GM18499 (cell line): ENCODE measurements around the gene LRTM2.
"Not testable (repeated sequence)": the region's sequence is repeated elsewhere in the genome, so short reads cannot be mapped to it uniquely, and the experiment has no call there.

Experiments used
- ATAC-seq: cut with Tn5 transposase; IDR thresholded peaks from one replicate; pipeline ENCODE4 v1.9.1; 2021; ENCODE audit warnings: moderate number of reproducible peaks; ENCODE audit not compliant: insufficient read depth, unreplicated experiment

LRTM2 gene

DNA sequence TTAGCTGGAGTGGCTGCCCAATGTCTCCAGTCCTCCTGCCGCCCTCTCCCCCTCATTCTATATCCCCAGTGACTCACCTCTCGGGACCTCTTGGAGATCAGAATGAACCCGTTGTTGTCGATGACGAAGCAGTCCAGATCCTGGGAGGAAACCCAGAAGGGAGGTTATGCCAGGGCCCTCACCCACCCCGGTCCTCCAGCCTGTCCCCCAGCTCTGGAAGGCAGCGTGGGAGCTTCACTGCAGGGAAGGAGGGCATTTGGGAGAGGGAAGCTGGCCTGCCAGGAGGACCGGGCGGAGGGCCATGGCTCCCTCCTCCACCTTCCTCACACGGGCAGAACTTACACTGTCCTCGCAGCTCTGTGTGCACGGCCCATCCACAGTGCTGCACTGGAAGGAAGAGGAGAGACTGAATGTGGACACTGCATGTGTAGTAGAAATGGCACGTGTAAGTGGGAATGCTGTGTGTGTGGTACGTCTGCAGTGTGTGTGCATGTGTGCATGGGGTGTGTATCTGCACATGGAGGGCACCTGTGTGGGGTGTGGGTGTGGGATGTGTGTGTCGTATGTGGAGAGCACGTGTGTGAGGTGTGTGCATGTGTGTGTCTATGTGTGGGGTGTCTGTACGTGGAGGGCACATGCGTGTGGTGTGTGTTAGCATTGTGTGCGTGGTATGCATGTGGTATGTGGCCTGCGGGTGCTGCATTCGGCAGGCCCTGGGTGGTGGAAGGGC lies 10.0 kb upstream of the LRTM2 start:
- no peak for ATAC-seq

DNA sequence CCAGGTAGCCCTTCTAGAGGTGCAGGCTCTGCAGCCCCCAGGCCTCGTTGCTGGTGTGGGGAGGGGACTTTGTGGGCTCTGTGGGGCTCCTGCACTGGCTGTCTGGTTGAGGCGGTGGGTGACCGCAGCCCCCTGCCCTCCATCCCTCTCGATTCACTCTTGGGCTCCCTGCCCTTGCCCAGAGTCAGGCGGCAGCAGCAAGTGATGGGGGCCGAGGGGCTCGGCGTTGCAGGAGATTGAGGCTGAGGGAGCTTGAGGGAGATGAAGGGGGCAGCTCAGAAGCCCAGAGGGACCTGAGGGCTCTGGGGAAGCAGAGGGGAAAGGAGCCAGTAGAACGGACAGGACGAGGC lies 9.5 kb upstream of the LRTM2 start:
- ATAC-seq, result no peak

- no peak for ATAC-seq
These were observed 9.0 kb upstream of the LRTM2 start for GRCh38 chr12:1811281-1811947.

- ATAC-seq, result no peak
These were observed 8.4 kb upstream of the LRTM2 start for GRCh38 chr12:1811948-1812291.

GRCh38 chr12:1812650-1813302 lies 7.6 kb upstream of the LRTM2 start:
- no peak for ATAC-seq

DNA sequence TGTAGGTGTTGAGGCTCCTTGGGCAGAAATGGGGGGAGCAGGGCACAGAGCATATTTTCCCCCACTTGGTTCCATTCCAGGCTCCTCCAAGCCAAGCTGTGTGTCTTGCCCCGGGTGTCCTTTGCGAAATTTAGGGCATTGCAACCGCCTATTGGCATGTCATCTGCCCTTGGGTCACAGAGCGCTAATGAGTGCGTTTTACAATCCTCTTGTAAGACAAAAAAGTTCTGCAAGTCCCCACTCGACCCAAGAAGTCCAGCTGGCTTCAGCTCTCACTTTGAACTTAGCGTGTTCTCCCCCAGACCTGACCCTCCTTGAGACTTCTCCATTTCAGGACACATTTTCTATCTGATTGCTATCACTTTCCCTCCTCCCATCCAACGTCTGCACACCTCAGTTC lies 6.1 kb upstream of the LRTM2 start:
- ATAC-seq, result no peak

DNA sequence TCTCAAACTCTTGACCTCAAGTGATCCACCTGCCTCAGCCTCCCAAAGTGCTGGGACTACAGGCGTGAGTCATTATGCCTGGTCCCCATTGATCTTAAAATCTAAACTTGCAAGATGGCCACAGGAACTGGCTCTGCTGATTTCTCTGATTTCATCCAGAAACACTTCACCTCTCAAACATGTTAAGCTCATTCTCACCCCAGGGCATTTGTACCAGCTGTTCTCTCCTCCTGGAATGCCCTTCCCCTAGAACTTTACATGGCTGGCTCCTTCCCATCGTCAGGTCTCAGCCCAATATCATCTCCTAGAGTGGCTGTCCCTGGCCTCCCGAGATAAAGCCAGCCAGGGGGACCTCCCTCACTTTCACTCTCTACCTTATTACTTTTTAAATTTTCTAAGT lies 5.3 kb upstream of the LRTM2 start:
- no peak for ATAC-seq

DNA sequence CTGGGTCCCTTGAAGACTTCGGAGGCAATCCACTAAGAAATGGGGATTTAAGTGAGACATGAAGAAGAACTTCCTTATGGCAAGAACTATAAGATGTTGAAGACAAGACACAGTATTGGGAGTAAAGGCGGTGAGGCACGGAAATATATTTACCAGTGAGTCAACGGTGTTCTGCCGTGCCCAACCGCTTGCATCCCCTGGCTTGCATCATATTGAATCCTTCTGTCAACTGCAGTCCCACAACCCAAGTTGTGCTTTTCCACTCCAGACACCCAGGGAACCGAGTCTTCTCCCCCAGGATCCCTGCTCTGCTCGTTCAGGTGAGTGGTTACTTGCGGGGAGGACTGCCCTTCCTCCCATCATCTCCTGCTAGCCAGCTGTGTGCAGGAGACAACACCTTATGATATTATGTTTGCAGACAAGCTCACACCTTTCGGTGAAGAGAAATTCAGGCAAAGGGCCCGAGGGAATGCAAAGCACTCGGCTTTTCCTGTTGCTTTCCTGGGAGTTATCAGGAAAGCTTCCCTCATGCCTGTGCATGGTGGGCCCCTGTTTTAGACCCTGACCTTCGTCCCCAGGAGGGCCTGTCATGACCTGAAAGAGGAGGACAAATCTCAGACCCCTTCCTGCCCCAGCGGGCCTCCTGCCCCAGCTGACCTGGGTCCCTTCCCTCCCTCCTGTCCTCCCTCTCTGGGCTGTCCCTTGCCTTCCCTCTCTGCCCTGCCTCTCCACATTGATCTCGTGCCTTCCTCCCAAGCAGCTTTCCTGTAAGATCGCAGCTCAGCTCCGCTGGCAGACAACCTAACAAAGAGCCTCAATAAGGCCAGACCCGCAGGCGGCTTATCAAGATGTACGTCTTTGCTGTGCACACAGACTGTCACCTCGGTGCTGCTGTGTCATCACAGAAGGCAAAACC lies 4.3 kb upstream of the LRTM2 start:
- no peak for ATAC-seq

DNA sequence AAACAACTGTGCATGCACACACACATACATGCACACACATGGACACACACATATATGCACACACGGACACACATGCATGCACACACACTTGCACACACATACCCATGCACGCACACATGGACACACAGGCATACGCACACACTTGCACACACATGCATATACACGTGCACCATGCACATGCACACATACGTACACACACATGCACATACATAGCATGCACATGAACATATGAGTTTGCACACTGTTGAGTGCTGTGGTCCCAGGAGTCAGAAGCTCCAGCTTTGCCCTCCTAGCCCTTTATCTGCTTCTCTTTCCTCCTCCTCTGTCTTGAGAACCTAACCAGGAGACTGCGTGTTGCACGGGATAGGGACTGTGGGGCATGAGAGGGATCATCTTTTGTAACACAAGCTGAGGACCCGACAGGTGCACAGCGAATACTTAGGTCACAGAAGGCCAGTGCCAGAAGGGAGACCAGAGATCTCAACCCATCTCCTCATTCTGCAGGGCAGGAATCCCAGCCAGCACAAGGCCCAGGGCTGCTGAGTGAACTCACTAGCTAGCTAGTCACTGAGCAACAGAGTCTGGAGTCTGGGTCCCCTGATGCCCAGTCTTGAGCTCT lies 3.5 kb upstream of the LRTM2 start:
- ATAC-seq, result no peak

DNA sequence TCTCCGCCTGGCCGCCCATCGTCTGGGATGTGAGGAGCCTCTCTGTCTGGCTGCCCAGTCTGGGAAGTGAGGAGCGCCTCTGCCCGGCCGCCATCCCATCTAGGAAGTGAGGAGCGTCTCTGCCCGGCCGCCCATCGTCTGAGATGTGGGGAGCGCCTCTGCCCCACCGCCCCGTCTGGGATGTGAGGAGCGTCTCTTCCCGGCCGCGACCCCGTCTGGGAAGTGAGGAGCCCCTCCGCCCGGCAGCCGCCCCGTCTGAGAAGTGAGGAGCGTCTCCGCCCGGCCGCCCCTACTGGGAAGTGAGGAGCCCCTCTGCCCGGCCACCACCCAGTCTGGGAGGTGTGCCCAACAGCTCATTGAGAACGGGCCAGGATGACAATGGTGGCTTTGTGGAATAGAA lies 2.4 kb upstream of the LRTM2 start:
- ATAC-seq, result not testable (repeated sequence)

DNA sequence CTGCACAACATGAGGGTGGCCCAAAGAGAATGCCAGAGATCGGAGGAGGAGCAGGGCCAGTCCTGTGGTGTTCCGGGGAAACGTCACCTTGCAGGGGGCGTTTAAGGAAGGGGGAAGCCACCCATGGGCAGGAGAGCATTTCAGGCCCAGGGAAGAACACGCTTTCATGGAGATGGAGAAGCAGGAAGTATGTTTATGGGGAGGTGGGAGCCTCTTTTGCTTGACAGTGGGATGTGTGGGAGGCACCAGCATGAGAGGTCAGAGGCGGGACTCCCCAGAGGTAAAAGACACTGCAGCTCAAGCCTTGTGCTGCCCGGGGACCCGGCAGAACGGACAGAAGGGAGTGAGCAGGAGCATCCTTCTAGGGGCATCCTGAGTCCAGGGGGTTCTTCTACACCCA lies 1.3 kb upstream of the LRTM2 start:
- no peak for ATAC-seq

GRCh38 chr12:1819571-1819970 lies 794 bp upstream of the LRTM2 start:
- ATAC-seq, result no peak

- no peak for ATAC-seq
These were observed 529 bp downstream of the LRTM2 start for GRCh38 chr12:1820896-1821291.

DNA sequence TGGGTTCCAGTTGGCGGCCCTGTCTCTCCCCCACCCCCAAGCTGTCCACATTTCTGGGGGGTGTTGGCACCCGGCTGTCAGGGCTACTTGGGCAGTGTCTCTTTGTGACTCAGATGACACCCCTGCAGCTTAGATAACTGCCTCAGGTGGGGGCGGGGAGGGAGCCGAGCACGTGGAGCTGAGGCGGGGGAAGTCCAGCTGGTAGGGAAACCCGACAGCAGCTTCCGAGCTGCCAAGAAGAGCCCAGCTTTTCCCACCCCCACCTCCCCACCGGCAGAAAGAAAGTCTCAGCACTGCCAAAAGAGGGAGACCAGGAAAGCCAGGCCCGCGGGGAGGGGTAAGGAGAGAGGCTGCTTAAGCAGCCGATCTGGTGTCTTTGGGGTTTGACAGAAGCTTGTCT lies 1.4 kb downstream of the LRTM2 start:
- no peak for ATAC-seq

- no peak for ATAC-seq
These were observed 2.3 kb downstream of the LRTM2 start for GRCh38 chr12:1822699-1823098.

GRCh38 chr12:1823237-1823636 lies 2.9 kb downstream of the LRTM2 start:
- no peak for ATAC-seq

- ATAC-seq, result no peak
These were observed 5.2 kb downstream of the LRTM2 start for GRCh38 chr12:1825382-1826102.

GRCh38 chr12:1826401-1826800 lies 6.0 kb downstream of the LRTM2 start:
- ATAC-seq, result no peak

DNA sequence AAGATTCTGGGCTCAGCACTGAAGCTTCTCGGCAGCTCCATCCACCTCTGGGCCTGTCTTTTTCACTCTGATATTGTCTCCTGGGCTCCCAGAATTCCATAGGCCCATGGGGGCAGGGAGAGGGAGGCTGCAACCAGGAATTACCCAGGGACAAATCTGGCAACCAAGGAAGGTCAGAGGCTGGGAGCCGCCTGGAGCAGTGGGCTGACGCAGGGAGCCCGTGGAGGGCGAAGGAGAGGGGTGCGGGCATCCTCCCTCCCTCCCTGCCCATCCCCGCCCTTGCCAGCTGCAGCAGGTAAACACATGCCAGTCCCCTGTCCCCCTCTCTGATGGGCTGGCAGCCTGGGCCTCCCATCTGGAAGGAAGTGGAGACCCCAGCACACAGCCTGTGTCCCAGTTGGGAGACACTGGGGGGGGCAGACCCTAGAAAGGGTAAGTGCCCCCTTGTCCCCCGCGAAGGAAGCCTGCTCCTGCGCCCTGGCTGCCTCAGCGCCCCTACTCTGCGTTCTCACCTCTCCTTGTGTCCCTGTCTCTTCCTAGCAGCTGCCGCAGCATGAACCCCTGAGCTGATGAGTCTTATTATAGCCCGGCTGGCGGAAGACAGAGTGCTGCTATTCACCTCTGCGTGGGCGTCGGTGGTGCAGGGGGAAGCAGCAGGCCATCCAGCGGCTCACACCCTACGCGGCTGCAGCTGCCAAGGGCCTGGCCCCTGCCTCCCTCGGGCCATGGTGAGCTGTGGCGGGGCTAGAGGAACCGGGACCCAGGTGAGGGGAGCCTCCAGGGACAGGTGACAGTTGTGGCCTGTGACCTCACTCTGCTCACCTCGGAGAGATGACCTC lies 6.7 kb downstream of the LRTM2 start:
- no peak for ATAC-seq
